CD4-positive, alpha-beta T cell (primary cell): ENCODE measurements around the gene GLDC. TPM values are rescaled to one million over a fixed set of nuclear protein-coding genes. Genes with fewer than 3 reads are reported as not detected.
"Not testable (repeated sequence)": the region's sequence is repeated elsewhere in the genome, so short reads cannot be mapped to it uniquely, and the experiment has no call there.

ENCODE experiments used
- ATAC-seq: fragments of 200-7000 bp; cut with Tn5 transposase; one replicate; pipeline ENCODE4 v1.10.0; 2022; ENCODE audit warnings: mild to moderate bottlenecking; ENCODE audit not compliant: poor library complexity
- CTCF ChIA-PET: fragments of 350-600 bp; sonication (Branson Sonifier 250); formaldehyde crosslinking; loops from one replicate; lab custom pipeline; 2021; ENCODE audit warnings: antibody characterized with exemption, inconsistent platforms; lab: Charles Lee
- POLR2A ChIA-PET: fragments of 350-600 bp; sonication (Branson Sonifier 250); formaldehyde crosslinking; loops from one replicate; lab custom pipeline; 2021; ENCODE audit warnings: antibody characterized with exemption, inconsistent platforms; lab: Charles Lee
- DNase-seq, 14 experiments: peaks; one replicate each; pipeline ENCODE4 v3.0.0-alpha.2; 2013 to 2020; ENCODE audit warnings: mixed read lengths in 2 of 14
- H3K27ac ChIP-seq, 2 donors: one replicate each; pipeline versions ENCODE4 v1.5.1 to v1.7.0; 2013; ENCODE audit warnings: low read length in 2 of 2, low read depth in 1 of 2, mild to moderate bottlenecking in 1 of 2
- H3K27me3 ChIP-seq, 2 experiments: 1 replicate in 1 of 2; 2 replicates in 1 of 2; pipeline versions ENCODE4 v1.6.1 to v1.7.0; 2013; ENCODE audit warnings: low read length in 2 of 2, control low read depth in 1 of 2, mild to moderate bottlenecking in 1 of 2, moderate library complexity in 1 of 2; ENCODE audit not compliant: insufficient read depth in 2 of 2, control insufficient read depth in 1 of 2
- H3K36me3 ChIP-seq: one replicate; pipeline ENCODE4 v1.6.1; 2013; ENCODE audit warnings: low read length, control low read depth; ENCODE audit not compliant: insufficient read depth
- H3K4me1 ChIP-seq: one replicate; pipeline ENCODE4 v1.6.1; 2013; ENCODE audit warnings: low read length, control low read depth; ENCODE audit not compliant: insufficient read depth
- H3K4me3 ChIP-seq: one replicate; pipeline ENCODE4 v1.5.1; 2013; ENCODE audit warnings: mild to moderate bottlenecking, low read length, moderate library complexity
- H3K9me3 ChIP-seq, 2 experiments: 1 replicate in 1 of 2; 2 replicates in 1 of 2; pipeline versions ENCODE4 v1.6.1 to v1.7.0; 2013; ENCODE audit warnings: low read length in 2 of 2, mild to moderate bottlenecking in 2 of 2, control low read depth in 1 of 2, moderate library complexity in 1 of 2; ENCODE audit not compliant: control insufficient read depth in 1 of 2, insufficient read depth in 1 of 2
- H3K27ac Mint-ChIP-seq: one replicate; pipeline ENCODE4 v1.8.0; 2020; ENCODE audit warnings: mixed read lengths
- H3K27me3 Mint-ChIP-seq: one replicate; pipeline ENCODE4 v1.8.0; 2021; ENCODE audit warnings: mixed read lengths
- H3K36me3 Mint-ChIP-seq: one replicate; pipeline ENCODE4 v1.8.0; 2021; ENCODE audit warnings: low read depth, mixed read lengths
- H3K4me1 Mint-ChIP-seq: one replicate; pipeline ENCODE4 v1.8.0; 2021; ENCODE audit warnings: low read depth, mixed read lengths
- H3K4me3 Mint-ChIP-seq: one replicate; pipeline ENCODE4 v1.8.0; 2020; ENCODE audit warnings: mild to moderate bottlenecking, mixed read lengths
- H3K9me3 Mint-ChIP-seq: one replicate; pipeline ENCODE4 v1.8.0; 2020; ENCODE audit warnings: mixed read lengths
- CTCF ChIP-seq: fragments of 200-600 bp; IDR thresholded peaks from one replicate; pipeline ENCODE4 v1.8.0; 2022; ENCODE audit warnings: antibody characterized with exemption, mild to moderate bottlenecking
- intact Hi-C, 2 experiments: fragments of 100-400 bp; cut with DNase I in 1 of 2; cut with micrococcal nuclease in 1 of 2; formaldehyde crosslinking; loops; one replicate each; pipeline versions ENCODE4 v1.15.1 to v1.9.0; 2023 to 2025; cut with DNase I, micrococcal nuclease
- total RNA-seq, 174 experiments: library from RNA in 2 of 174; stranded (reverse) in 2 of 174; gene quantifications; one replicate each; pipeline ENCODE4 v1.2.3 and lab custom pipeline; 2021 to 2026

The GLDC gene
- total RNA-seq, 2 experiments from 2014 or later = not detected

- Mint-ChIP-seq H3K27me3 (peaks cover 23% of the 10 kb centered on the region), H3K9me3 (no peaks in the 10 kb centered on the region), H3K4me1 (no peaks in the 10 kb centered on the region), H3K4me3 (no peak overlapping the region), H3K27ac (no peak overlapping the region), H3K36me3 (no peaks in the 10 kb centered on the region)
- Histone ChIP-seq H3K36me3 (no peaks in the 10 kb centered on the region), H3K27me3 (peaks cover 0 to 12% of the 10 kb centered on the region in 2 experiments), H3K27ac (no peak overlapping the region), H3K4me1 (no peaks in the 10 kb centered on the region), H3K4me3 (no peak overlapping the region), H3K9me3 (no peaks in the 10 kb centered on the region)
- TF ChIP-seq CTCF = no peak
- POLR2A ChIA-PET = no interaction called here
- DNase-seq (no peak), ATAC-seq (no peak)
- CTCF ChIA-PET = no interaction called here
- intact Hi-C loops = no loop called here
Measured at GRCh38 chr9:6625363-6625762, 20.2 kb downstream of the GLDC start.

GRCh38 chr9:6622784-6623183 lies 22.7 kb downstream of the GLDC start:
- H3K4me3 Mint-ChIP-seq, ATAC-seq, H3K4me3 ChIP-seq, POLR2A ChIA-PET, CTCF ChIA-PET, H3K27me3 ChIP-seq, H3K36me3 ChIP-seq, H3K4me1 ChIP-seq, DNase-seq, H3K4me1 Mint-ChIP-seq, intact Hi-C loops, H3K36me3 Mint-ChIP-seq, H3K9me3 Mint-ChIP-seq, H3K9me3 ChIP-seq, H3K27ac ChIP-seq, H3K27ac Mint-ChIP-seq: not testable (repeated sequence)
- H3K27me3 Mint-ChIP-seq = peaks cover 34% of the 10 kb centered on the region

- Mint-ChIP-seq H3K9me3 (no peaks in the 10 kb centered on the region), H3K4me3 (no peak overlapping the region), H3K36me3 (no peaks in the 10 kb centered on the region), H3K27ac (no peak overlapping the region), H3K27me3 (peaks cover 29% of the 10 kb centered on the region), H3K4me1 (no peaks in the 10 kb centered on the region)
- H3K36me3 ChIP-seq = no peaks in the 10 kb centered on the region
- no peaks in the 10 kb centered on the region for H3K9me3 ChIP-seq
- CTCF ChIA-PET = no interaction called here
- ATAC-seq (no peak), DNase-seq (no peak)
- no peaks in the 10 kb centered on the region for H3K4me1 ChIP-seq
- H3K4me3 ChIP-seq = no peak overlapping the region
- POLR2A ChIA-PET = no interaction called here
- intact Hi-C loops = no loop called here
- no peak for TF ChIP-seq CTCF
- no peak overlapping the region for H3K27ac ChIP-seq
- no peaks in the 10 kb centered on the region for H3K27me3 ChIP-seq
Measured at GRCh38 chr9:6620796-6621195, 24.7 kb downstream of the GLDC start.

- Mint-ChIP-seq H3K4me1 (no peaks in the 10 kb centered on the region), H3K4me3 (no peak overlapping the region), H3K27me3 (peaks cover 25% of the 10 kb centered on the region), H3K9me3 (no peaks in the 10 kb centered on the region), H3K27ac (no peak overlapping the region), H3K36me3 (no peaks in the 10 kb centered on the region)
- H3K27ac ChIP-seq = no peak overlapping the region
- no peaks in the 10 kb centered on the region for H3K9me3 ChIP-seq
- H3K36me3 ChIP-seq = no peaks in the 10 kb centered on the region
- ChIA-PET POLR2A (no interaction called here), CTCF (no interaction called here)
- H3K4me1 ChIP-seq = no peaks in the 10 kb centered on the region
- no peak overlapping the region for H3K4me3 ChIP-seq
- intact Hi-C loops = no loop called here
- DNase-seq (no peak), ATAC-seq (no peak)
- no peak for TF ChIP-seq CTCF
- H3K27me3 ChIP-seq = no peaks in the 10 kb centered on the region
Measured at GRCh38 chr9:6620353-6620752, 25.2 kb downstream of the GLDC start.
